ENCODE results near the gene NBL1.

Gene NBL1

GRCh38 chr1:19646377-19647319 is 2.5 kb downstream of the NBL1 start:
- FAIRE-seq: no peak

GRCh38 chr1:19647643-19648042 is 3.5 kb downstream of the NBL1 start:
- no peak for FAIRE-seq

GRCh38 chr1:19648239-19648638 is 4.1 kb downstream of the NBL1 start:
- FAIRE-seq: no peak

GRCh38 chr1:19648689-19649088 is 4.6 kb downstream of the NBL1 start:
- no peak for FAIRE-seq

- no peak for FAIRE-seq
Measured at GRCh38 chr1:19650416-19651140, 6.5 kb downstream of the NBL1 start.

- no peak for FAIRE-seq
Measured at GRCh38 chr1:19651141-19651737, 7.1 kb downstream of the NBL1 start.

- FAIRE-seq: no peak
Measured at GRCh38 chr1:19654386-19654785, 10.3 kb downstream of the NBL1 start.

- FAIRE-seq: no peak
Measured at GRCh38 chr1:19654886-19655717, 11.0 kb downstream of the NBL1 start.

GRCh38 chr1:19655718-19656080 is 11.6 kb downstream of the NBL1 start:
- FAIRE-seq: no peak

- FAIRE-seq: no peak
Measured at GRCh38 chr1:19656134-19656779, 12.1 kb downstream of the NBL1 start.

- no peak for FAIRE-seq
Measured at GRCh38 chr1:19656780-19657466, 12.8 kb downstream of the NBL1 start.

GRCh38 chr1:19657511-19657910 is 13.4 kb downstream of the NBL1 start:
- FAIRE-seq: no peak

GRCh38 chr1:19658186-19658585 is 14.1 kb downstream of the NBL1 start:
- FAIRE-seq: no peak

- no peak for FAIRE-seq
Measured at GRCh38 chr1:19661721-19662228, 17.7 kb downstream of the NBL1 start.

- no peak for FAIRE-seq
Measured at GRCh38 chr1:19662313-19662712, 18.2 kb downstream of the NBL1 start.

- FAIRE-seq: no peak
Measured at GRCh38 chr1:19664453-19665185, 20.5 kb downstream of the NBL1 start, which contains the start of gene HTR6. Gene HTR6, plus strand, starts transcription at chr1:19664875. Its CDS starts 879 bp downstream, at chr1:19665754.

- FAIRE-seq: no peak
Measured at GRCh38 chr1:19665186-19665495, 21.0 kb downstream of the NBL1 start.

GRCh38 chr1:19665496-19666465 is 21.7 kb downstream of the NBL1 start:
- no peak for FAIRE-seq

- no peak for FAIRE-seq
Measured at GRCh38 chr1:19668888-19669287, 24.8 kb downstream of the NBL1 start.

All from colon (tissue), 2 donors.